PFSK-1 (cell line): ENCODE measurements around the gene TRIM5.

Source experiments
- FOXP2 ChIP-seq: optimal IDR thresholded peaks from 2 replicates; pipeline ENCODE3; 2011; ENCODE audit warnings: borderline replicate concordance, control low read depth, inconsistent platforms; ENCODE audit not compliant: insufficient read depth; ENCODE audit errors: extremely low read length, extremely low read depth
- POLR2AphosphoS5 ChIP-seq: IDR thresholded peaks from 2 replicates; pipeline ENCODE4 v1.6.1; 2012; ENCODE audit warnings: low read depth, mild to moderate bottlenecking, control low read depth, low read length, moderate library complexity
- SIN3A ChIP-seq: IDR thresholded peaks from 2 replicates; pipeline ENCODE4 v1.6.1; 2012; ENCODE audit warnings: mild to moderate bottlenecking, low read length, moderate library complexity, borderline replicate concordance; ENCODE audit not compliant: insufficient read depth
- TAF1 ChIP-seq: IDR thresholded peaks from 2 replicates; pipeline ENCODE4 v1.6.1; 2012; ENCODE audit warnings: low read length, control low read depth, borderline replicate concordance; ENCODE audit not compliant: insufficient read depth
- TF ChIP-seq, protein P1 (sequence below), 2 experiments: IDR thresholded peaks; 2 replicates each; pipeline versions ENCODE4 v1.6.1 to v1.8.0; 2011 to 2012; ENCODE audit warnings: low read depth in 2 of 2, low read length in 2 of 2, control low read depth in 1 of 2, inconsistent platforms in 1 of 2, mild to moderate bottlenecking in 1 of 2, moderate library complexity in 1 of 2; ENCODE audit not compliant: insufficient read depth in 1 of 2

Gene TRIM5

DNA sequence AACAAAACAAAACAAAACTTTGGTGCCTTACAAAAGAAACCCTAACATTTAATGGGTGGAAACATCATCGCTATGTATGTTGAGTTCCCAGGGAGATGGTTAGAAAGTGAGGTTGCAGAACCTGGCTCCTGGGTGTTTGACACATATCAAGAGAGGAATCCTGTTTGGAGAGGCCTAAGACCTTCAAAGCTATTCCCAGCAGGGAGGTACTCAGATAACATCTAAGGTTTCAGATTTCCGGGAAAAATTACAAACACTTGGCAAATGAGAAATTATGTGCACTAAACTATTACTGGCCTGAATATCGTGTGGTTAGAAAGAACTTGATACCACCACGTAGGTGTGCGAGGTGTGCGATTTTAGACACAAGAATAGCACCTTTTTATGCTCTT, 18.5 kb downstream of the TRIM5 start:
- TF ChIP-seq POLR2AphosphoS5 (no peak), TAF1 (no peak), SIN3A (no peak), FOXP2 (no peak)
- TF ChIP-seq, protein P1, sequence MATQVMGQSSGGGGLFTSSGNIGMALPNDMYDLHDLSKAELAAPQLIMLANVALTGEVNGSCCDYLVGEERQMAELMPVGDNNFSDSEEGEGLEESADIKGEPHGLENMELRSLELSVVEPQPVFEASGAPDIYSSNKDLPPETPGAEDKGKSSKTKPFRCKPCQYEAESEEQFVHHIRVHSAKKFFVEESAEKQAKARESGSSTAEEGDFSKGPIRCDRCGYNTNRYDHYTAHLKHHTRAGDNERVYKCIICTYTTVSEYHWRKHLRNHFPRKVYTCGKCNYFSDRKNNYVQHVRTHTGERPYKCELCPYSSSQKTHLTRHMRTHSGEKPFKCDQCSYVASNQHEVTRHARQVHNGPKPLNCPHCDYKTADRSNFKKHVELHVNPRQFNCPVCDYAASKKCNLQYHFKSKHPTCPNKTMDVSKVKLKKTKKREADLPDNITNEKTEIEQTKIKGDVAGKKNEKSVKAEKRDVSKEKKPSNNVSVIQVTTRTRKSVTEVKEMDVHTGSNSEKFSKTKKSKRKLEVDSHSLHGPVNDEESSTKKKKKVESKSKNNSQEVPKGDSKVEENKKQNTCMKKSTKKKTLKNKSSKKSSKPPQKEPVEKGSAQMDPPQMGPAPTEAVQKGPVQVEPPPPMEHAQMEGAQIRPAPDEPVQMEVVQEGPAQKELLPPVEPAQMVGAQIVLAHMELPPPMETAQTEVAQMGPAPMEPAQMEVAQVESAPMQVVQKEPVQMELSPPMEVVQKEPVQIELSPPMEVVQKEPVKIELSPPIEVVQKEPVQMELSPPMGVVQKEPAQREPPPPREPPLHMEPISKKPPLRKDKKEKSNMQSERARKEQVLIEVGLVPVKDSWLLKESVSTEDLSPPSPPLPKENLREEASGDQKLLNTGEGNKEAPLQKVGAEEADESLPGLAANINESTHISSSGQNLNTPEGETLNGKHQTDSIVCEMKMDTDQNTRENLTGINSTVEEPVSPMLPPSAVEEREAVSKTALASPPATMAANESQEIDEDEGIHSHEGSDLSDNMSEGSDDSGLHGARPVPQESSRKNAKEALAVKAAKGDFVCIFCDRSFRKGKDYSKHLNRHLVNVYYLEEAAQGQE (IDR thresholded peaks at IDR 0.05; ENCODE audit: insufficient read depth in 1 of 2, low read depth in 2 of 2, low read length in 2 of 2), result no peak

DNA sequence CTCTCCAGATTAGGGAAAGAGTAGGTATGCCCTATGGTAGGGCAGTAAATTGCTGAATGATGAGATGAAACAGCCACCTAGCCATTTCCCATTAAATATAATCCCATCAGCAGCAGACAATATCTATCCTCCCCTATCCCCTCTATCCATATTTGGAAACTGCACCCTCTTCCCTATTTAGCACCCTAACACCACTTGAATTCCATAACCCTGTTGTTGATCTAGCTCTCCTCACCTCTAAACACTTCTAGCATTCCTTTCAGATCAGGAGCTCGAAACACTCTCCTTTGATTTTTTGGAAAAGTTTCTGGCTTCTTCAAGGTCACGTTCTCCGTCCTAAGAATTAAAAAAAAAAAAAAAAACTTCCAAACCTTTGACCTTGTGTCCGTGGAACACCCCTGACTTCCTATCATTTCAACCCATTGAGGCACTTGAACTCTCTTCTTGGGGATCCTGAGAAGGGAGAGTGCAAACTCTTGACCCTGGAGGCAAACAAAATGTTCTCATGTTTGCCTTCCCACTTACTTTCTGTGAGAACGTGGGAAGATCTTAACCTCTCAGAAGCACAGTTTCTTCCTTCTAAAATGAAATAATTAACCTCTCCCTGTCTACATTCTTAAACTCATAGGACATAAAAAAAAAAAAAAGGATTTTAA, 19.0 kb downstream of the TRIM5 start:
- no peak for TF ChIP-seq POLR2AphosphoS5
- TF ChIP-seq FOXP2, result no peak
- TF ChIP-seq TAF1, result no peak
- TF ChIP-seq SIN3A, result no peak
- TF ChIP-seq, protein P1 (IDR thresholded peaks at IDR 0.05; ENCODE audit: insufficient read depth in 1 of 2, low read depth in 2 of 2, low read length in 2 of 2), result no peak

- no peak for TF ChIP-seq FOXP2
These were observed 19.8 kb downstream of the TRIM5 start for GRCh38 chr11:5665051-5665570.

GRCh38 chr11:5663511-5663910, 21.4 kb downstream of the TRIM5 start:
- no peak for TF ChIP-seq FOXP2
- no peak for TF ChIP-seq TAF1
- TF ChIP-seq, protein P1 (IDR thresholded peaks at IDR 0.05; ENCODE audit: insufficient read depth in 1 of 2, low read depth in 2 of 2, low read length in 2 of 2), result no peak
- no peak for TF ChIP-seq POLR2AphosphoS5
- no peak for TF ChIP-seq SIN3A

GRCh38 chr11:5658318-5658717, 26.6 kb downstream of the TRIM5 start:
- no peak for TF ChIP-seq TAF1
- TF ChIP-seq, protein P1 (IDR thresholded peaks at IDR 0.05; ENCODE audit: insufficient read depth in 1 of 2, low read depth in 2 of 2, low read length in 2 of 2), result no peak
- no peak for TF ChIP-seq POLR2AphosphoS5
- no peak for TF ChIP-seq SIN3A
- TF ChIP-seq FOXP2, result no peak
